ENCODE measurements around the gene DIP2C.

DIP2C gene

GRCh38 chr10:482848-483247, 206.6 kb downstream of the DIP2C start:
- H2BK120ac ChIP-seq (ENCODE audit: insufficient read depth, low read length, poor library complexity) = no peak overlapping the region
- no peak overlapping the region for H4K91ac ChIP-seq (ENCODE audit: low read depth, low read length)
- H4K12ac ChIP-seq (ENCODE audit: low read depth, low read length) = no peak overlapping the region
- no peaks in the 10 kb centered on the region for H3K79me2 ChIP-seq (ENCODE audit: control insufficient read depth, insufficient read depth, low read length, poor library complexity)
- no peaks in the 10 kb centered on the region for H3K27me3 ChIP-seq (ENCODE audit: insufficient read depth, low read length)
- H3K14ac ChIP-seq (ENCODE audit: low read length) = no peak overlapping the region
- H3K79me1 ChIP-seq (ENCODE audit: low read length) = no peaks in the 10 kb centered on the region
- no peak overlapping the region for H2BK12ac ChIP-seq (ENCODE audit: low read length)
- no CpG with 5 or more reads among the region's 10 CpGs for WGBS (ENCODE audit: extremely low coverage, insufficient coverage, insufficient read length)
- H3K27ac ChIP-seq (ENCODE audit: low read depth, low read length) = no peak overlapping the region
- H4K8ac ChIP-seq (ENCODE audit: low read depth, low read length) = no peak overlapping the region
- DNase-seq = no peak
- H3K18ac ChIP-seq (ENCODE audit: low read length) = no peak overlapping the region
- peaks cover 0 to 8% of the 10 kb centered on the region in 2 experiments for H3K4me1 ChIP-seq (ENCODE audit: control insufficient read depth in 1 of 2, insufficient read depth in 2 of 2, low read length in 2 of 2)
- H3K23ac ChIP-seq (ENCODE audit: low read length) = no peak overlapping the region
- H3K9ac ChIP-seq (ENCODE audit: low read length) = no peak overlapping the region
- no peak overlapping the region for H2AFZ ChIP-seq (ENCODE audit: insufficient read depth, low read length, poor library complexity)
- peaks cover 8 to 13% of the 10 kb centered on the region in 2 experiments for H3K36me3 ChIP-seq (ENCODE audit: control insufficient read depth in 1 of 2, insufficient read depth in 2 of 2, low read length in 2 of 2)
- no peaks in the 10 kb centered on the region for H3K9me3 ChIP-seq (ENCODE audit: insufficient read depth, low read depth, low read length)
- H3K4me2 ChIP-seq (ENCODE audit: low read length) = no peak overlapping the region
- no peak overlapping the region for H2BK5ac ChIP-seq (ENCODE audit: low read depth, low read length, poor library complexity)
- H3K4me3 ChIP-seq (ENCODE audit: low read depth, low read length) = no peak overlapping the region
- H3K4ac ChIP-seq (ENCODE audit: low read depth, low read length) = no peak overlapping the region
- no peak overlapping the region for H2AK5ac ChIP-seq (ENCODE audit: low read length)

- WGBS (ENCODE audit: extremely low coverage, insufficient coverage, insufficient read length) = no CpG with 5 or more reads among the region's 16 CpGs
- Histone ChIP-seq H2BK120ac (ENCODE audit: insufficient read depth, low read length, poor library complexity) (no peak overlapping the region), H4K12ac (ENCODE audit: low read depth, low read length) (no peak overlapping the region), H2AK5ac (ENCODE audit: low read length) (no peak overlapping the region), H3K79me1 (ENCODE audit: low read length) (no peaks in the 10 kb centered on the region), H3K36me3 (ENCODE audit: control insufficient read depth in 1 of 2, insufficient read depth in 2 of 2, low read length in 2 of 2) (peaks cover 8 to 13% of the 10 kb centered on the region in 2 experiments), H3K27ac (ENCODE audit: low read depth, low read length) (no peak overlapping the region), H3K27me3 (ENCODE audit: insufficient read depth, low read length) (no peaks in the 10 kb centered on the region), H3K4me1 (ENCODE audit: control insufficient read depth in 1 of 2, insufficient read depth in 2 of 2, low read length in 2 of 2) (peaks cover 0 to 8% of the 10 kb centered on the region in 2 experiments), H3K4me3 (ENCODE audit: low read depth, low read length) (no peak overlapping the region), H3K79me2 (ENCODE audit: control insufficient read depth, insufficient read depth, low read length, poor library complexity) (no peaks in the 10 kb centered on the region), H4K91ac (ENCODE audit: low read depth, low read length) (no peak overlapping the region), H2BK12ac (ENCODE audit: low read length) (no peak overlapping the region), H3K9me3 (ENCODE audit: insufficient read depth, low read depth, low read length) (no peaks in the 10 kb centered on the region), H3K23ac (ENCODE audit: low read length) (no peak overlapping the region), H3K4ac (ENCODE audit: low read depth, low read length) (no peak overlapping the region), H3K18ac (ENCODE audit: low read length) (no peak overlapping the region), H4K8ac (ENCODE audit: low read depth, low read length) (no peak overlapping the region), H3K14ac (ENCODE audit: low read length) (no peak overlapping the region), H2BK5ac (ENCODE audit: low read depth, low read length, poor library complexity) (no peak overlapping the region), H3K4me2 (ENCODE audit: low read length) (no peak overlapping the region), H2AFZ (ENCODE audit: insufficient read depth, low read length, poor library complexity) (no peak overlapping the region), H3K9ac (ENCODE audit: low read length) (no peak overlapping the region)
- DNase-seq = no peak
Measured at GRCh38 chr10:482051-482501, 207.4 kb downstream of the DIP2C start.

GRCh38 chr10:481628-482027, 207.8 kb downstream of the DIP2C start:
- no peak overlapping the region for H3K9ac ChIP-seq (ENCODE audit: low read length)
- no peak overlapping the region for H4K91ac ChIP-seq (ENCODE audit: low read depth, low read length)
- H2BK12ac ChIP-seq (ENCODE audit: low read length) = no peak overlapping the region
- peaks cover 8 to 13% of the 10 kb centered on the region in 2 experiments for H3K36me3 ChIP-seq (ENCODE audit: control insufficient read depth in 1 of 2, insufficient read depth in 2 of 2, low read length in 2 of 2)
- H3K4me3 ChIP-seq (ENCODE audit: low read depth, low read length) = no peak overlapping the region
- no peak overlapping the region for H2BK5ac ChIP-seq (ENCODE audit: low read depth, low read length, poor library complexity)
- H2BK120ac ChIP-seq (ENCODE audit: insufficient read depth, low read length, poor library complexity) = no peak overlapping the region
- H4K8ac ChIP-seq (ENCODE audit: low read depth, low read length) = no peak overlapping the region
- no peak overlapping the region for H3K4me2 ChIP-seq (ENCODE audit: low read length)
- no peak overlapping the region for H3K18ac ChIP-seq (ENCODE audit: low read length)
- H2AFZ ChIP-seq (ENCODE audit: insufficient read depth, low read length, poor library complexity) = no peak overlapping the region
- no peaks in the 10 kb centered on the region for H3K9me3 ChIP-seq (ENCODE audit: insufficient read depth, low read depth, low read length)
- H4K12ac ChIP-seq (ENCODE audit: low read depth, low read length) = no peak overlapping the region
- H3K23ac ChIP-seq (ENCODE audit: low read length) = no peak overlapping the region
- no peaks in the 10 kb centered on the region for H3K27me3 ChIP-seq (ENCODE audit: insufficient read depth, low read length)
- H3K27ac ChIP-seq (ENCODE audit: low read depth, low read length) = no peak overlapping the region
- no peak overlapping the region for H2AK5ac ChIP-seq (ENCODE audit: low read length)
- no peaks in the 10 kb centered on the region for H3K79me1 ChIP-seq (ENCODE audit: low read length)
- H3K14ac ChIP-seq (ENCODE audit: low read length) = no peak overlapping the region
- peaks cover 0 to 4% of the 10 kb centered on the region in 2 experiments for H3K4me1 ChIP-seq (ENCODE audit: control insufficient read depth in 1 of 2, insufficient read depth in 2 of 2, low read length in 2 of 2)
- no CpG with 5 or more reads among the region's 15 CpGs for WGBS (ENCODE audit: extremely low coverage, insufficient coverage, insufficient read length)
- H3K79me2 ChIP-seq (ENCODE audit: control insufficient read depth, insufficient read depth, low read length, poor library complexity) = no peaks in the 10 kb centered on the region
- no peak for DNase-seq
- no peak overlapping the region for H3K4ac ChIP-seq (ENCODE audit: low read depth, low read length)

GRCh38 chr10:480928-481552, 208.4 kb downstream of the DIP2C start:
- H3K36me3 ChIP-seq (ENCODE audit: control insufficient read depth in 1 of 2, insufficient read depth in 2 of 2, low read length in 2 of 2) = peaks cover 8 to 13% of the 10 kb centered on the region in 2 experiments
- no peaks in the 10 kb centered on the region for H3K27me3 ChIP-seq (ENCODE audit: insufficient read depth, low read length)
- H2AFZ ChIP-seq (ENCODE audit: insufficient read depth, low read length, poor library complexity) = no peak overlapping the region
- no peak overlapping the region for H3K4me3 ChIP-seq (ENCODE audit: low read depth, low read length)
- no peaks in the 10 kb centered on the region for H3K79me1 ChIP-seq (ENCODE audit: low read length)
- H2BK120ac ChIP-seq (ENCODE audit: insufficient read depth, low read length, poor library complexity) = no peak overlapping the region
- no peaks in the 10 kb centered on the region for H3K79me2 ChIP-seq (ENCODE audit: control insufficient read depth, insufficient read depth, low read length, poor library complexity)
- no peak overlapping the region for H2BK12ac ChIP-seq (ENCODE audit: low read length)
- H2AK5ac ChIP-seq (ENCODE audit: low read length) = no peak overlapping the region
- no peak for DNase-seq
- H3K14ac ChIP-seq (ENCODE audit: low read length) = no peak overlapping the region
- H4K91ac ChIP-seq (ENCODE audit: low read depth, low read length) = no peak overlapping the region
- WGBS (ENCODE audit: extremely low coverage, insufficient coverage, insufficient read length) = no CpG with 5 or more reads among the region's 17 CpGs
- H3K9ac ChIP-seq (ENCODE audit: low read length) = no peak overlapping the region
- H3K4me1 ChIP-seq (ENCODE audit: control insufficient read depth in 1 of 2, insufficient read depth in 2 of 2, low read length in 2 of 2) = no peaks in the 10 kb centered on the region
- no peak overlapping the region for H3K18ac ChIP-seq (ENCODE audit: low read length)
- H4K12ac ChIP-seq (ENCODE audit: low read depth, low read length) = no peak overlapping the region
- no peak overlapping the region for H3K4ac ChIP-seq (ENCODE audit: low read depth, low read length)
- no peak overlapping the region for H3K23ac ChIP-seq (ENCODE audit: low read length)
- H3K9me3 ChIP-seq (ENCODE audit: insufficient read depth, low read depth, low read length) = no peaks in the 10 kb centered on the region
- no peak overlapping the region for H3K27ac ChIP-seq (ENCODE audit: low read depth, low read length)
- H3K4me2 ChIP-seq (ENCODE audit: low read length) = no peak overlapping the region
- H2BK5ac ChIP-seq (ENCODE audit: low read depth, low read length, poor library complexity) = no peak overlapping the region
- no peak overlapping the region for H4K8ac ChIP-seq (ENCODE audit: low read depth, low read length)

Data from trophoblast cell (in vitro differentiated cells and primary cell).